C4-2B (cell line): Measurements from ENCODE around the gene C4orf54.

Source experiments
- ZFX ChIP-seq: fragments of 450-650 bp; IDR thresholded peaks from 2 replicates; pipeline ENCODE4 v1.6.1; 2017
- TF ChIP-seq, protein P1 (sequence below): fragments of 450-650 bp; conservative IDR thresholded peaks from 2 replicates; pipeline ENCODE4 v1.5.1; 2017; ENCODE audit warnings: mild to moderate bottlenecking

DNA sequence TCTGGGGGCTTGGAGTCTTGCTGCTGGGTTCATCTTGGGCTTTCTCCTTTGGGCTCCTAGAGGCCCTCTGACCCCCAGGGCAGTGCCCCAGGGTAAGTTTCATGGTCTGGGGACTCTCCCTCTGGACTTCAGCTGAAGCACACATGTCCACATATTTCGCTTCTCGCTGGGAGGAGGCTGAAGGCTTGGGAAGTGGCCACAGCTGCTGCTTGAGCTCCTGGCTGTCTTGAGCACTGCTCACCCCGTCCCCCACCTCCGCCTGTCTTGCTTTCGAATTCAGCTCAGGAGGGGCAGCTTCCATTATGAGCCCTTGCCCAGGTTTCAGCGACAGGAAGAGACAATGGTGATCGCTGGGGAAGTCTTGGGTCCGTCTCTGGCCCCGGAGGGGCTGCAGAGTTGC, 3.7 kb downstream of the C4orf54 start:
- TF ChIP-seq, protein P1, sequence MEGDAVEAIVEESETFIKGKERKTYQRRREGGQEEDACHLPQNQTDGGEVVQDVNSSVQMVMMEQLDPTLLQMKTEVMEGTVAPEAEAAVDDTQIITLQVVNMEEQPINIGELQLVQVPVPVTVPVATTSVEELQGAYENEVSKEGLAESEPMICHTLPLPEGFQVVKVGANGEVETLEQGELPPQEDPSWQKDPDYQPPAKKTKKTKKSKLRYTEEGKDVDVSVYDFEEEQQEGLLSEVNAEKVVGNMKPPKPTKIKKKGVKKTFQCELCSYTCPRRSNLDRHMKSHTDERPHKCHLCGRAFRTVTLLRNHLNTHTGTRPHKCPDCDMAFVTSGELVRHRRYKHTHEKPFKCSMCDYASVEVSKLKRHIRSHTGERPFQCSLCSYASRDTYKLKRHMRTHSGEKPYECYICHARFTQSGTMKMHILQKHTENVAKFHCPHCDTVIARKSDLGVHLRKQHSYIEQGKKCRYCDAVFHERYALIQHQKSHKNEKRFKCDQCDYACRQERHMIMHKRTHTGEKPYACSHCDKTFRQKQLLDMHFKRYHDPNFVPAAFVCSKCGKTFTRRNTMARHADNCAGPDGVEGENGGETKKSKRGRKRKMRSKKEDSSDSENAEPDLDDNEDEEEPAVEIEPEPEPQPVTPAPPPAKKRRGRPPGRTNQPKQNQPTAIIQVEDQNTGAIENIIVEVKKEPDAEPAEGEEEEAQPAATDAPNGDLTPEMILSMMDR: no peak
- TF ChIP-seq ZFX: no peak
